Central memory CD8-positive, alpha-beta T cell (primary cell): ENCODE measurements around the gene PLXDC2.

Experiments
- ATAC-seq: fragments of 150-1000 bp; cut with Tn5 transposase; replicated peaks from 2 replicates; pipeline ENCODE4 v1.10.0; 2022; ENCODE audit warnings: mild to moderate bottlenecking, moderate FRiP score, moderate number of reproducible peaks; ENCODE audit not compliant: poor library complexity, severe bottlenecking; ENCODE audit errors: extremely low read depth
- DNase-seq, 2 donors: peaks; one replicate each; pipeline ENCODE4 v3.0.0; 2021; ENCODE audit warnings: low spot score in 2 of 2
- H3K27ac Mint-ChIP-seq: one replicate; pipeline ENCODE4 v1.8.0; 2022; ENCODE audit warnings: low read depth, mild to moderate bottlenecking, moderate library complexity, mixed read lengths
- H3K27me3 Mint-ChIP-seq: one replicate; pipeline ENCODE4 v1.8.0; 2022; ENCODE audit warnings: mixed read lengths
- H3K36me3 Mint-ChIP-seq: one replicate; pipeline ENCODE4 v1.8.0; 2022; ENCODE audit warnings: mild to moderate bottlenecking, moderate library complexity, mixed read lengths; ENCODE audit not compliant: insufficient read depth
- H3K4me1 Mint-ChIP-seq: one replicate; pipeline ENCODE4 v1.8.0; 2022; ENCODE audit warnings: mixed read lengths
- H3K4me3 Mint-ChIP-seq: one replicate; pipeline ENCODE4 v1.8.0; 2022; ENCODE audit warnings: mild to moderate bottlenecking, moderate library complexity, mixed read lengths
- H3K9me3 Mint-ChIP-seq: one replicate; pipeline ENCODE4 v1.8.0; 2022; ENCODE audit warnings: mixed read lengths

The PLXDC2 gene

DNA sequence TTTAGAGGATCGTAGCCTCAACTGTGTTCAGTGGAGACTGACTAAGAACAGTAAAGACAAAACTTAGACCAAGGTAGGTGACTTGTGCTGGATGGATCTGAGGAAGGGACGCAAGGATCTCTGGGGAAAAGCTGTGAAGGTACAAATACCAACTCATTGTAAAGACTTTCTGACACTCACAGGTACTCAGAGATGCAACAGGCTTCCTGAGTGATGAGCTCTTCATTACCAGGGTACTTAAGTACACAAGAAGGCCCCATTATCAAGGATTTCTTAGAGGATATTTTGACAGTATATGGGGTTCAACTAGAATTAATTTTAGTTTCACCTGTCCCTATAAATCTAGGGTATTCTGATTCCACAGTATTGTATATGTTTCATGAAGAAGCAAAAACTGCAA lies 440.7 kb downstream of the PLXDC2 start:
- no peaks in the 10 kb centered on the region for H3K27me3 Mint-ChIP-seq
- H3K4me3 Mint-ChIP-seq: no peak overlapping the region

GRCh38 chr10:20257422-20257821 lies 441.2 kb downstream of the PLXDC2 start:
- no peak for DNase-seq
- ATAC-seq: no peak
- no peaks in the 10 kb centered on the region for H3K4me1 Mint-ChIP-seq
- no peak overlapping the region for H3K27ac Mint-ChIP-seq
- H3K9me3 Mint-ChIP-seq: peaks cover 5% of the 10 kb centered on the region
- H3K36me3 Mint-ChIP-seq: no peaks in the 10 kb centered on the region
- no peak overlapping the region for H3K4me3 Mint-ChIP-seq
- no peaks in the 10 kb centered on the region for H3K27me3 Mint-ChIP-seq

More for the DNA sequence above, 440.7 kb downstream of the PLXDC2 start:
- Mint-ChIP-seq H3K4me1 (no peaks in the 10 kb centered on the region), H3K9me3 (peaks cover 5% of the 10 kb centered on the region), H3K36me3 (no peaks in the 10 kb centered on the region), H3K27ac (no peak overlapping the region)
- no peak for ATAC-seq
- DNase-seq: no peak

GRCh38 chr10:20265146-20265545 lies 448.9 kb downstream of the PLXDC2 start:
- H3K4me1 Mint-ChIP-seq: no peaks in the 10 kb centered on the region
- no peak for ATAC-seq
- no peaks in the 10 kb centered on the region for H3K36me3 Mint-ChIP-seq
- H3K27ac Mint-ChIP-seq: no peak overlapping the region
- H3K27me3 Mint-ChIP-seq: no peaks in the 10 kb centered on the region
- H3K4me3 Mint-ChIP-seq: no peak overlapping the region
- no peak for DNase-seq
- H3K9me3 Mint-ChIP-seq: no peaks in the 10 kb centered on the region

GRCh38 chr10:20267734-20268133 lies 451.5 kb downstream of the PLXDC2 start:
- Mint-ChIP-seq H3K4me1 (no peaks in the 10 kb centered on the region), H3K27me3 (no peaks in the 10 kb centered on the region), H3K27ac (no peak overlapping the region), H3K9me3 (peaks cover 13% of the 10 kb centered on the region), H3K4me3 (no peak overlapping the region), H3K36me3 (no peaks in the 10 kb centered on the region)
- DNase-seq: no peak
- ATAC-seq: no peak

DNA sequence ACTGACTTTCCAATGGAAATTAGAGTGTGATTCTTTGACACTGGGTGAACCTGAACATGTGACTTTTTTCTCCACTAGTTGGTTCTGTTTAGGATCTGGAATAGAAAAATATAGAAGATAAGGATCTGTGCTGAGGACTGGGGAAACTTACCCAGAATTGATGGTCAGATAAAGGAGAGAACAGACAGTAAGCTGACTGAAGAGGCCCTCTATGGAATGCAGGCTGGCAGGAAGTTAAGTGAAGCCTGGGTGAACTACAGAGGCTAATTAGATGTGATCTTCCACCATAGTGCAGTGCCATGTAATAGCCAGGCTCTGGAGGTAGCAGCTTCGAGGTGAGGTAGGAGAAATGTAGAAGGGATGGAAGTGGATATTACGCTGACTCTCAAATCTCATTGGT lies 455.3 kb downstream of the PLXDC2 start:
- DNase-seq: no peak

GRCh38 chr10:20272608-20273007 lies 456.4 kb downstream of the PLXDC2 start:
- DNase-seq (no peak), ATAC-seq (no peak)
- Mint-ChIP-seq H3K4me3 (no peak overlapping the region), H3K36me3 (no peaks in the 10 kb centered on the region), H3K4me1 (no peaks in the 10 kb centered on the region), H3K27me3 (no peaks in the 10 kb centered on the region), H3K9me3 (peaks cover 19% of the 10 kb centered on the region), H3K27ac (no peak overlapping the region)

More for the DNA sequence above, 455.3 kb downstream of the PLXDC2 start:
- no peak for ATAC-seq
- H3K27ac Mint-ChIP-seq: no peak overlapping the region
- no peaks in the 10 kb centered on the region for H3K27me3 Mint-ChIP-seq
- no peaks in the 10 kb centered on the region for H3K36me3 Mint-ChIP-seq
- H3K4me3 Mint-ChIP-seq: no peak overlapping the region
- no peaks in the 10 kb centered on the region for H3K4me1 Mint-ChIP-seq
- peaks cover 19% of the 10 kb centered on the region for H3K9me3 Mint-ChIP-seq

- H3K4me3 Mint-ChIP-seq: no peak overlapping the region
- ATAC-seq (no peak), DNase-seq (no peak)
- H3K27ac Mint-ChIP-seq: no peak overlapping the region
- H3K9me3 Mint-ChIP-seq: peaks cover 22% of the 10 kb centered on the region
- peaks cover 1% of the 10 kb centered on the region for H3K36me3 Mint-ChIP-seq
- H3K4me1 Mint-ChIP-seq: no peaks in the 10 kb centered on the region
- no peaks in the 10 kb centered on the region for H3K27me3 Mint-ChIP-seq
Measured at GRCh38 chr10:20274571-20274970, 458.3 kb downstream of the PLXDC2 start.

- H3K9me3 Mint-ChIP-seq: peaks cover 20% of the 10 kb centered on the region
- ATAC-seq (no peak), DNase-seq (no peak)
- H3K4me1 Mint-ChIP-seq: no peaks in the 10 kb centered on the region
- no peaks in the 10 kb centered on the region for H3K27me3 Mint-ChIP-seq
- no peak overlapping the region for H3K27ac Mint-ChIP-seq
- no peak overlapping the region for H3K4me3 Mint-ChIP-seq
- peaks cover 1% of the 10 kb centered on the region for H3K36me3 Mint-ChIP-seq
Measured at GRCh38 chr10:20276127-20276979, 460.1 kb downstream of the PLXDC2 start.

- H3K27ac Mint-ChIP-seq: no peak overlapping the region
Measured at GRCh38 chr10:20277820-20278219, 461.6 kb downstream of the PLXDC2 start.

DNA sequence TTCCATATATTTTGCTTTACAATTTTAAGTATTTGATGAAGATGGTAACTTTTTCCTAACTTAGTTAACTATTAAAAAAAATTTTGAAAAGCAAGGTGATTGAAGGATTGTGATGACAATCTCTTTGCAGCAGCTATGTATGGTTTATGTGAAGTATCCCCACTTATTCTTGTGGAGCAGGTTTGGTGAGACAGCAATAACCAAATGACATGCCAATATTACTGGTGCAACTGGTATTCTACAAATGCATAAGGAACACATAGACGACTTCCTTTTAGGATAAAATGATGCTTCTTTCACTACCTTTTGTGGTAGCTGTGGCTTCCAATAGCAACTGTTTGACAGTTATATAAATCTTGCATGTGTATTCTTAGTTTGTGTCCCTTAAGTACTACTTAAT lies 465.3 kb downstream of the PLXDC2 start:
- H3K4me1 Mint-ChIP-seq: no peaks in the 10 kb centered on the region
- H3K36me3 Mint-ChIP-seq: peaks cover 1% of the 10 kb centered on the region
- DNase-seq: no peak
- ATAC-seq: no peak
- no peaks in the 10 kb centered on the region for H3K27me3 Mint-ChIP-seq
- peaks cover 13% of the 10 kb centered on the region for H3K9me3 Mint-ChIP-seq
- H3K27ac Mint-ChIP-seq: no peak overlapping the region
- no peak overlapping the region for H3K4me3 Mint-ChIP-seq

More at GRCh38 chr10:20277820-20278219, 461.6 kb downstream of the PLXDC2 start:
- no peaks in the 10 kb centered on the region for H3K27me3 Mint-ChIP-seq
- ATAC-seq (no peak), DNase-seq (no peak)
- H3K4me1 Mint-ChIP-seq: no peaks in the 10 kb centered on the region
- H3K4me3 Mint-ChIP-seq: no peak overlapping the region
- peaks cover 1% of the 10 kb centered on the region for H3K36me3 Mint-ChIP-seq
- peaks cover 19% of the 10 kb centered on the region for H3K9me3 Mint-ChIP-seq

DNA sequence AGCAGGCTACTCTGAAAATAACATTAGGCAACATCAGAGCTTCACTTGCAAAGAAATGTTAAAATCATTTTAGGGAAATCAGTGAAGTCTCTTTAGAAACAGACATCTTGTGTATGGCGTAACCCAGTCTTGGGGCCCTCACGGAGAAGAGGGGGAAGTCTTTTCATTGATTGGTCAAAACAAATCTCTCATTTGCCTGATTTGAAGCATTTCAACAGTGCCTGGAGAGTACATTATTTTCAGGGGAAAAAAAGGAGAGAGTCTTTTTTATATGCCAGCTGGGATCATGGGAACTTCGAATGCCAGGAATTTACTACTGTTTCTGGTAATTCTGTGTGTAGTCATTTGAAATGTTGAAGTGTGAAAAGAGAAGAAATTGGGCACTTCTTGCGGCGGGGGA lies 471.4 kb downstream of the PLXDC2 start:
- H3K4me1 Mint-ChIP-seq: no peaks in the 10 kb centered on the region
- H3K4me3 Mint-ChIP-seq: no peak overlapping the region
- no peaks in the 10 kb centered on the region for H3K36me3 Mint-ChIP-seq
- peaks cover 10% of the 10 kb centered on the region for H3K9me3 Mint-ChIP-seq
- H3K27ac Mint-ChIP-seq: no peak overlapping the region
- H3K27me3 Mint-ChIP-seq: no peaks in the 10 kb centered on the region
- DNase-seq: no peak
- ATAC-seq: no peak

GRCh38 chr10:20288060-20288459 lies 471.8 kb downstream of the PLXDC2 start:
- Mint-ChIP-seq H3K36me3 (no peaks in the 10 kb centered on the region), H3K4me3 (no peak overlapping the region), H3K27ac (no peak overlapping the region), H3K4me1 (no peaks in the 10 kb centered on the region), H3K27me3 (no peaks in the 10 kb centered on the region), H3K9me3 (peaks cover 10% of the 10 kb centered on the region)
- DNase-seq: no peak
- no peak for ATAC-seq

GRCh38 chr10:20289070-20289828 lies 473.0 kb downstream of the PLXDC2 start:
- peaks cover 10% of the 10 kb centered on the region for H3K9me3 Mint-ChIP-seq
- DNase-seq (no peak), ATAC-seq (no peak)
- H3K4me3 Mint-ChIP-seq: no peak overlapping the region
- H3K27me3 Mint-ChIP-seq: no peaks in the 10 kb centered on the region
- H3K27ac Mint-ChIP-seq: no peak overlapping the region
- H3K4me1 Mint-ChIP-seq: no peaks in the 10 kb centered on the region
- H3K36me3 Mint-ChIP-seq: no peaks in the 10 kb centered on the region
